ENCODE data around the gene PPP1R3D.
A peak's percentile ranks its signal among the peaks of the same experiment; 100 is the strongest.

PPP1R3D gene

GRCh38 chr20:59938221-59938620 is 1.9 kb downstream of the PPP1R3D start:
- H3K4me3 ChIP-seq (ENCODE audit: low read depth, low read length): no peak overlapping the region
- DNase-seq (ENCODE audit: low read depth): no peak
- no peak for TF ChIP-seq CTCF (IDR thresholded peaks at IDR 0.05; ENCODE audit: low read depth, low read length, missing control alignments)
- in situ Hi-C loops (cut with HindIII; ENCODE audit: low sequenced_read_pairs): no loop called here

DNA sequence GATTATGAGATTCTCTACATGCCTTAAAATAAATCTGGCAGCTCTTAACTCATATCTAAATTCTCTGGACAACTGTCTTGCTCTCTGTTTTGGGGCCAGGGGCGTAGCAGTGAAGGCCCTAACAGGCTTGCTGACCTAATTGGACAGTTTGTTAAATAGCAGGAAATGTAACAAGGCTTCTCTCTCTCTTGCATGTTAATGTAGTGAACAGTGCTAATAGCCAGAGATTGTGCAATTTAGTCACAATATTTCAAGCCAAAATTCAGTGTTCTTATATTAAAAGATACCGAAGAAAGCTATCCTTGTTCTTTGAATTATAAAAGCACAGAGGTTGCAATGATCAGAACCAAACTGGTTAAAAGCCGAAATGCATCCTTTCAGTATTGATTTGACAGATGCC is 3.0 kb downstream of the PPP1R3D start:
- DNase-seq (ENCODE audit: low read depth): no peak
- in situ Hi-C loops (cut with HindIII; ENCODE audit: low sequenced_read_pairs): no loop called here
- H3K4me3 ChIP-seq (ENCODE audit: low read depth, low read length): no peak overlapping the region
- TF ChIP-seq CTCF (IDR thresholded peaks at IDR 0.05; ENCODE audit: low read depth, low read length, missing control alignments): no peak

DNA sequence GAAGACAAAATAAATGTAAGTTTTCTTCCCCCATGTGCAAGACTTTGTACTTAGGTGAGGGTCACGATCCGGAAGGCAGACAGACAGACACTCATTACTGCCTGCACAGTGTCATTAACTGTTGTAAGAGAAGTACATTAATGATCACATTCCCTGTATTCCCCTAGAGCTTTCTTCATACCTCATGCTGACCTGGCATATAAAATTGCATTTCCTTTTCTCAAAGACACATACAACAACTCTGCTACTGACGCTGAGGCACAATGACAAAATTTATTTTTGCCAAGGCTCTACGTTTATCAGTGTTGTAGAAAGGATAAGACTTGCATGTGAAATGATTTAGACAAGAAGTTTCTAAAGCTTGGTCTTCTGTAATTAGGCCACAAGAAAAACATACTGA is 3.7 kb downstream of the PPP1R3D start:
- no peak for TF ChIP-seq CTCF (IDR thresholded peaks at IDR 0.05; ENCODE audit: low read depth, low read length, missing control alignments)
- in situ Hi-C loops (cut with HindIII; ENCODE audit: low sequenced_read_pairs): no loop called here
- H3K4me3 ChIP-seq (ENCODE audit: low read depth, low read length): no peak overlapping the region
- no peak for DNase-seq (ENCODE audit: low read depth)

DNA sequence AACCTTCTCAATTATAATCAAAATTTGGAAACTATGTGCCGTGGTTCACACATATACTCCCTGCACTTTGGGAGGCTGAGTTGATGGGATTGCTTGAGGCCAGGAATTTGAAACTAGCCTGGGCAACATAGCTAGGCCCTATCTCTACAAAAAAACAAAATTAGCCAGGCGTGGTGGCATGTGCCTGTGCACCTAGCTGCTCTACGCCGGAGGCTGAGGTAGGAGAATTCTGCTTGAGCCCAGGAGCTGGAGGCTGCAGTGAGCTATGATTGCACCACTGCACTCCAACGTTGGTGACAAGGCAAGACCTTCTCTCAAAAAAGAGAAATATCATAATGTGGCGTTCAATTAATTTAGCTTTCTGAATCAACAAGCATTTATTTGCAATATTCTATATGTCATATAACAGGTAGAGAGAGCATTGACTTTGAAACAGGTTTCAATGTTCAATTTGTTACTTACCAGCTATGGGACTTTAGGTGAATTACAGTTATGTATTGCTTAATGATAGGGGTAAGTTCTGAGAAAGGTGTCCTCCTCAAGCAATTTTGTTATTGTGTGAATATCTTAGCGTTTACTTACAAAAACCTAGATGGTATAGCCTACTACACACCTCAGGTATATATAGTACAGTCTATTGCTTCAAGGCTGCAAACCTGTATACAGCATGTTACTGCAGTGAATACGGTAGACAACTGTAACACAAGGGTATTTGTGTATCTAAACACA is 4.5 kb downstream of the PPP1R3D start:
- no peak for DNase-seq (ENCODE audit: low read depth)
- H3K4me3 ChIP-seq (ENCODE audit: low read depth, low read length): no peak overlapping the region
- in situ Hi-C loops (cut with HindIII; ENCODE audit: low sequenced_read_pairs): no loop called here
- TF ChIP-seq CTCF (IDR thresholded peaks at IDR 0.05; ENCODE audit: low read depth, low read length, missing control alignments): no peak

- in situ Hi-C loops (cut with HindIII; ENCODE audit: low sequenced_read_pairs): no loop called here
- no peak for DNase-seq (ENCODE audit: low read depth)
- peak; percentile 93 for TF ChIP-seq CTCF (IDR thresholded peaks at IDR 0.05; ENCODE audit: low read depth, low read length, missing control alignments)
- peak overlapping the region; percentile 58 for H3K4me3 ChIP-seq (ENCODE audit: low read depth, low read length)
These were observed 6.1 kb downstream of the PPP1R3D start for GRCh38 chr20:59933849-59934585.

DNA sequence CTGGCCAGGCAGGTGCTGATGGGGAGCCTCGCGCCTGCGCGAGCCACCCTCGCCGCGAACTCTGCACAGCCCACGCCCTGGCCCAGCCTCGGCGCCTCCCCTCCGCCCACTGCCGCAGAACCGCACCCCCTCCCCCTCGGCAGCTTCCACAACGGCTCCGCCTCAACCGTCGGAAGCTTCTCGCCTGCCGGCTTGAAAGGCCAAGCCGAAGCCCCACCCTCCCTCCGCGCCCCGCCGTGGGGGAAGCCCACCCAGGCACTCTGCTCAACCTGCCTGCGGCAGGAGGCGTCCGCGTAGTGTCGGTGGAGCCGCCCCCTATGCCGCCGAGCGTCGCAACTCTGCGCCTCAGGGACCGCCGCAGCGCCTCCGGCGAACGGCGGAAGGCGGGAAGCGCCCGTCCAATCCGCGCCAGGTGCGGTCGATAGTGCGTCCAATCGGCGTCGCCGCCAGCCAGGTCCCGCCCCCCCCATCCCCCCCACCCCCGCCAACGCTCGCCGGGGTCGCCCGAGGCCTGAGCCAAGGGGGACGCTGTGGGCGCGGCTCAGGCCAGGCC is 6.7 kb downstream of the PPP1R3D start, which contains the start of gene SYCP2:
SYCP2 (minus strand) TSS at position 342 of the 553 bp plus-strand sequence. CDS start 11,224 bp downstream, outside the sequence.
- in situ Hi-C loops (cut with HindIII; ENCODE audit: low sequenced_read_pairs): no loop called here
- peak within 1 kb of the TSS; percentile 58 for H3K4me3 ChIP-seq (ENCODE audit: low read depth, low read length)
- DNase-seq (ENCODE audit: low read depth): no peak
- TF ChIP-seq CTCF (IDR thresholded peaks at IDR 0.05; ENCODE audit: low read depth, low read length, missing control alignments): no peak
